HG02981 (cell line): Measurements from ENCODE around the gene MAPKBP1.
A peak's percentile ranks its signal among the peaks of the same experiment; 100 is the strongest.
"Not testable (repeated sequence)": the region's sequence is repeated elsewhere in the genome, so short reads cannot be mapped to it uniquely, and the experiment has no call there.

Experiments used
- ATAC-seq: cut with Tn5 transposase; IDR thresholded peaks from one replicate; pipeline ENCODE4 v1.9.1; 2021; ENCODE audit warnings: mild to moderate bottlenecking, moderate library complexity; ENCODE audit not compliant: unreplicated experiment

Gene MAPKBP1

GRCh38 chr15:41825572-41826535 lies 51.6 kb downstream of the MAPKBP1 start:
- ATAC-seq = no peak

GRCh38 chr15:41827290-41827879 lies 53.1 kb downstream of the MAPKBP1 start:
- ATAC-seq = peak; percentile 5

- peak; percentile 66 for ATAC-seq
Observed at GRCh38 chr15:41827880-41828806, 53.9 kb downstream of the MAPKBP1 start, which contains the start of gene JMJD7. TSS of gene JMJD7 (plus strand) at chr15:41828092. CDS start at chr15:41828125, 33 bp downstream.

GRCh38 chr15:41828807-41829141 lies 54.5 kb downstream of the MAPKBP1 start:
- ATAC-seq = no peak

- ATAC-seq = no peak
Observed at GRCh38 chr15:41829959-41830646, 55.8 kb downstream of the MAPKBP1 start.

GRCh38 chr15:41831291-41831690 lies 57.0 kb downstream of the MAPKBP1 start:
- ATAC-seq = not testable (repeated sequence)

- no peak for ATAC-seq
Observed at GRCh38 chr15:41832208-41832607, 57.9 kb downstream of the MAPKBP1 start.

GRCh38 chr15:41832875-41833274 lies 58.6 kb downstream of the MAPKBP1 start:
- no peak for ATAC-seq

- no peak for ATAC-seq
Observed at GRCh38 chr15:41834096-41834495, 59.8 kb downstream of the MAPKBP1 start.

GRCh38 chr15:41836073-41836472 lies 61.8 kb downstream of the MAPKBP1 start:
- ATAC-seq = no peak

- ATAC-seq = no peak
Observed at GRCh38 chr15:41836713-41837454, 62.6 kb downstream of the MAPKBP1 start.

- no peak for ATAC-seq
Observed at GRCh38 chr15:41838400-41838897, 64.2 kb downstream of the MAPKBP1 start, which contains the start of gene PLA2G4B. TSS of gene PLA2G4B (plus strand) at chr15:41838847. CDS start at chr15:41838914, 67 bp downstream.

- ATAC-seq = no peak
Observed at GRCh38 chr15:41839781-41840491, 65.7 kb downstream of the MAPKBP1 start.

- no peak for ATAC-seq
Observed at GRCh38 chr15:41840673-41841072, 66.4 kb downstream of the MAPKBP1 start.

- no peak for ATAC-seq
Observed at GRCh38 chr15:41841131-41841530, 66.8 kb downstream of the MAPKBP1 start.

GRCh38 chr15:41842229-41842628 lies 67.9 kb downstream of the MAPKBP1 start:
- no peak for ATAC-seq

- no peak for ATAC-seq
Observed at GRCh38 chr15:41843571-41843970, 69.3 kb downstream of the MAPKBP1 start.

- ATAC-seq = no peak
Observed at GRCh38 chr15:41844814-41845213, 70.5 kb downstream of the MAPKBP1 start.

- no peak for ATAC-seq
Observed at GRCh38 chr15:41847206-41847605, 72.9 kb downstream of the MAPKBP1 start.
